ENCODE results near the gene NFKBIE.

DNA sequence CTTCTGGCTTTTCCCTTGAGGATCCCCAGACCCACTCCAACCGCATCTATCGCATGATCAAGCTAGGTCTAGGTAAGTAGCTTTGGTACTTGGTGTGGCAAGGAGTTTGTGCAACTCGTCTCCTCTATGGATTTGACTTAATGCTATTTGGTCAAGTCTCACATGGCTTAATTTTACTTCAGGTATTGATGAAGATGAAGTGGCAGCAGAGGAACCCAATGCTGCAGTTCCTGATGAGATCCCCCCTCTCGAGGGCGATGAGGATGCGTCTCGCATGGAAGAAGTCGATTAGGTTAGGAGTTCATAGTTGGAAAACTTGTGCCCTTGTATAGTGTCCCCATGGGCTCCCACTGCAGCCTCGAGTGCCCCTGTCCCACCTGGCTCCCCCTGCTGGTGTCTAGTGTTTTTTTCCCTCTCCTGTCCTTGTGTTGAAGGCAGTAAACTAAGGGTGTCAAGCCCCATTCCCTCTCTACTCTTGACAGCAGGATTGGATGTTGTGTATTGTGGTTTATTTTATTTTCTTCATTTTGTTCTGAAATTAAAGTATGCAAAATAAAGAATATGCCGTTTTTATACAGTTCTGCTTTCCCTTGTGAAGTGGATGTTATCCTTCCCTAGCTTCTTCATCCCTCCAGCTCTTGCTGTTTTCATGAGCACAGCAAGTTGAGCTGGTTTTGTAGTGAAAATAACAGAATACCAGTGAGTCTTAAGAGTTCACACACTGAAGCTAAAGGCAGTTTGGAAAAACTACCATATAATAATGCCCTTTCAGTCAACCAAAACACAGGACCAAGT lies 11.8 kb downstream of the NFKBIE start:
- TF ChIP-seq, protein P1, sequence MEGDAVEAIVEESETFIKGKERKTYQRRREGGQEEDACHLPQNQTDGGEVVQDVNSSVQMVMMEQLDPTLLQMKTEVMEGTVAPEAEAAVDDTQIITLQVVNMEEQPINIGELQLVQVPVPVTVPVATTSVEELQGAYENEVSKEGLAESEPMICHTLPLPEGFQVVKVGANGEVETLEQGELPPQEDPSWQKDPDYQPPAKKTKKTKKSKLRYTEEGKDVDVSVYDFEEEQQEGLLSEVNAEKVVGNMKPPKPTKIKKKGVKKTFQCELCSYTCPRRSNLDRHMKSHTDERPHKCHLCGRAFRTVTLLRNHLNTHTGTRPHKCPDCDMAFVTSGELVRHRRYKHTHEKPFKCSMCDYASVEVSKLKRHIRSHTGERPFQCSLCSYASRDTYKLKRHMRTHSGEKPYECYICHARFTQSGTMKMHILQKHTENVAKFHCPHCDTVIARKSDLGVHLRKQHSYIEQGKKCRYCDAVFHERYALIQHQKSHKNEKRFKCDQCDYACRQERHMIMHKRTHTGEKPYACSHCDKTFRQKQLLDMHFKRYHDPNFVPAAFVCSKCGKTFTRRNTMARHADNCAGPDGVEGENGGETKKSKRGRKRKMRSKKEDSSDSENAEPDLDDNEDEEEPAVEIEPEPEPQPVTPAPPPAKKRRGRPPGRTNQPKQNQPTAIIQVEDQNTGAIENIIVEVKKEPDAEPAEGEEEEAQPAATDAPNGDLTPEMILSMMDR (IDR thresholded peaks at IDR 0.05; ENCODE audit: insufficient read depth, low read length): no peak
- no peak for TF ChIP-seq GABPA (IDR thresholded peaks at IDR 0.05; ENCODE audit: low read depth)

Data from HL-60 (cell line).